HG03025 (cell line): ENCODE results near the gene PTPN6.

Experiments used
- ATAC-seq: cut with Tn5 transposase; IDR thresholded peaks from one replicate; pipeline ENCODE4 v1.9.1; 2021; ENCODE audit warnings: mild to moderate bottlenecking, moderate library complexity; ENCODE audit not compliant: unreplicated experiment, low FRiP score

Gene PTPN6

GRCh38 chr12:6996040-6996441 is 44.9 kb downstream of the PTPN6 start:
- ATAC-seq = no peak

GRCh38 chr12:6998715-6999451 is 47.7 kb downstream of the PTPN6 start:
- no peak for ATAC-seq

GRCh38 chr12:7001921-7002591 is 50.9 kb downstream of the PTPN6 start:
- no peak for ATAC-seq

- ATAC-seq = no peak
These were observed 53.2 kb downstream of the PTPN6 start for GRCh38 chr12:7004287-7004803.

GRCh38 chr12:7004840-7005239 is 53.7 kb downstream of the PTPN6 start:
- ATAC-seq = no peak

- no peak for ATAC-seq
These were observed 54.2 kb downstream of the PTPN6 start for GRCh38 chr12:7005311-7005710.

- ATAC-seq = no peak
These were observed 55.5 kb downstream of the PTPN6 start for GRCh38 chr12:7006639-7007038.

- no peak for ATAC-seq
These were observed 57.7 kb downstream of the PTPN6 start for GRCh38 chr12:7008864-7009263.

- ATAC-seq = no peak
These were observed 58.4 kb downstream of the PTPN6 start for GRCh38 chr12:7009512-7009911.
